Stomach smooth muscle (tissue), 2 donors: Measurements from ENCODE around the gene GRIK2.

Experiments used
- H3K27ac ChIP-seq: one replicate; pipeline ENCODE4 v1.7.0; 2013; ENCODE audit warnings: mild to moderate bottlenecking, low read length, inconsistent platforms
- H3K27me3 ChIP-seq, 2 donors: one replicate each; pipeline ENCODE4 v1.7.0; 2013; ENCODE audit warnings: low read length in 2 of 2; ENCODE audit not compliant: insufficient read depth in 2 of 2, control insufficient read depth in 1 of 2
- H3K36me3 ChIP-seq, 2 donors: one replicate each; pipeline ENCODE4 v1.7.0; 2013; ENCODE audit warnings: low read length in 2 of 2; ENCODE audit not compliant: control insufficient read depth in 2 of 2, insufficient read depth in 2 of 2
- H3K4me1 ChIP-seq: one replicate; pipeline ENCODE4 v1.7.0; 2013; ENCODE audit warnings: low read length; ENCODE audit not compliant: control insufficient read depth, insufficient read depth
- H3K4me3 ChIP-seq, 2 donors: one replicate each; pipeline ENCODE4 v1.7.0; 2013; ENCODE audit warnings: low read length in 2 of 2
- H3K9ac ChIP-seq, 2 donors: one replicate each; pipeline ENCODE4 v1.7.0; 2013; ENCODE audit warnings: low read length in 2 of 2, mild to moderate bottlenecking in 1 of 2
- H3K9me3 ChIP-seq, 2 donors: one replicate each; pipeline ENCODE4 v1.7.0; 2013; ENCODE audit warnings: low read length in 2 of 2; ENCODE audit not compliant: control insufficient read depth in 2 of 2
- donor health status: healthy.
- donor health status: Pancreatic carcinoma.

GRIK2 gene

DNA sequence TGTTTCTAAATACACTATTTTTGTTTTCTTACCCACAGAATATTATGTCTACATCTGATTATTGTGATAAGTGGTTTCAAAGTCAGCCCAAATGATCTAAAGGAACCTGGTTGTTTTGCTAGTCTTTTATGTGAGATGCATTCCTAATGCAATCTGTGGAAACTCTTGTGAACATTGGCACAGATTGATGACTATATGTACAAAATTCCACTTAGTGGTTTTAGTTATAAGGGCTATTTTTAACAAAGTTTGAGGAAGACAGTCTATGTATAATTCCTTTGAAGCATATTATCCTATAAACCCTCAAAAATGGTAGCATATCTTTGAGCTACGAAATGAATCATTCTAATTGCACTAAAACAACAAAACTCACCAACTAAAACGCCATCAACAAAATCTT is 140.9 kb downstream of the GRIK2 start:
- no peak overlapping the region for H3K4me3 ChIP-seq
- H3K27ac ChIP-seq = no peak overlapping the region
- no peak overlapping the region for H3K9ac ChIP-seq
- no peaks in the 10 kb centered on the region for H3K9me3 ChIP-seq
- H3K36me3 ChIP-seq = no peaks in the 10 kb centered on the region
- no peaks in the 10 kb centered on the region for H3K4me1 ChIP-seq
- no peaks in the 10 kb centered on the region for H3K27me3 ChIP-seq

DNA sequence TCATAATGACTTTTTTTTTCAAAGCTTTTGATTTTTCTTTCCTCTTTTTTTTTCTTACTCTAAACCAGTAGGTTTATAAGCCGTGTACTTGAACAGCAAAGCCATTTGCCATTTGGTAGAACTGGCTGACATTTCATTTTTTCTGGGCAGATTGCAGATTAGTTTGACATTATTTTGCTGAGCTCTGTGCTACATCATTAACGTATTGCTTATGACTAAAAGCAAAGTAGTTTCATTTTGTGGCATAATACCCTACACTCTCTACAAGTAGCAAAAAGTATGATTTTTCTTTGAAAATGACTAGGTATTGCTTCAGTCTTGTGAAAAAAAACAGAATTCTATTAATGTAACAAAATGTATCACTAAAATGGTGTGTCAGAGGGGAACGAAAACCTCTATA is 141.3 kb downstream of the GRIK2 start:
- H3K4me1 ChIP-seq = no peaks in the 10 kb centered on the region
- H3K36me3 ChIP-seq = no peaks in the 10 kb centered on the region
- no peaks in the 10 kb centered on the region for H3K27me3 ChIP-seq
- H3K27ac ChIP-seq = no peak overlapping the region
- H3K9me3 ChIP-seq = no peaks in the 10 kb centered on the region
- H3K9ac ChIP-seq = no peak overlapping the region
- H3K4me3 ChIP-seq = no peak overlapping the region

GRCh38 chr6:101537753-101538316 is 144.3 kb downstream of the GRIK2 start:
- H3K4me1 ChIP-seq = no peaks in the 10 kb centered on the region
- no peak overlapping the region for H3K9ac ChIP-seq
- no peak overlapping the region for H3K27ac ChIP-seq
- H3K27me3 ChIP-seq = no peaks in the 10 kb centered on the region
- H3K4me3 ChIP-seq = no peak overlapping the region
- H3K36me3 ChIP-seq = no peaks in the 10 kb centered on the region
- H3K9me3 ChIP-seq = no peaks in the 10 kb centered on the region

- no peak overlapping the region for H3K9ac ChIP-seq
- no peaks in the 10 kb centered on the region for H3K36me3 ChIP-seq
- no peaks in the 10 kb centered on the region for H3K4me1 ChIP-seq
Measured at GRCh38 chr6:101539510-101540245, 146.2 kb downstream of the GRIK2 start.

GRCh38 chr6:101541894-101542293 is 148.4 kb downstream of the GRIK2 start:
- Histone ChIP-seq H3K36me3 (no peaks in the 10 kb centered on the region), H3K27ac (no peak overlapping the region), H3K4me3 (no peak overlapping the region), H3K27me3 (no peaks in the 10 kb centered on the region), H3K9ac (no peak overlapping the region), H3K4me1 (no peaks in the 10 kb centered on the region), H3K9me3 (no peaks in the 10 kb centered on the region)

More at GRCh38 chr6:101539510-101540245, 146.2 kb downstream of the GRIK2 start:
- Histone ChIP-seq H3K9me3 (no peaks in the 10 kb centered on the region), H3K4me3 (no peak overlapping the region), H3K27ac (no peak overlapping the region), H3K27me3 (no peaks in the 10 kb centered on the region)

GRCh38 chr6:101543796-101544195 is 150.3 kb downstream of the GRIK2 start:
- no peak overlapping the region for H3K27ac ChIP-seq
- H3K9me3 ChIP-seq = no peaks in the 10 kb centered on the region
- H3K9ac ChIP-seq = no peak overlapping the region
- no peak overlapping the region for H3K4me3 ChIP-seq
- no peaks in the 10 kb centered on the region for H3K27me3 ChIP-seq
- no peaks in the 10 kb centered on the region for H3K36me3 ChIP-seq
- no peaks in the 10 kb centered on the region for H3K4me1 ChIP-seq

- H3K9ac ChIP-seq = no peak overlapping the region
- H3K36me3 ChIP-seq = no peaks in the 10 kb centered on the region
- no peak overlapping the region for H3K4me3 ChIP-seq
- no peak overlapping the region for H3K27ac ChIP-seq
- no peaks in the 10 kb centered on the region for H3K4me1 ChIP-seq
- no peaks in the 10 kb centered on the region for H3K27me3 ChIP-seq
- no peaks in the 10 kb centered on the region for H3K9me3 ChIP-seq
Measured at GRCh38 chr6:101544286-101544685, 150.8 kb downstream of the GRIK2 start.

DNA sequence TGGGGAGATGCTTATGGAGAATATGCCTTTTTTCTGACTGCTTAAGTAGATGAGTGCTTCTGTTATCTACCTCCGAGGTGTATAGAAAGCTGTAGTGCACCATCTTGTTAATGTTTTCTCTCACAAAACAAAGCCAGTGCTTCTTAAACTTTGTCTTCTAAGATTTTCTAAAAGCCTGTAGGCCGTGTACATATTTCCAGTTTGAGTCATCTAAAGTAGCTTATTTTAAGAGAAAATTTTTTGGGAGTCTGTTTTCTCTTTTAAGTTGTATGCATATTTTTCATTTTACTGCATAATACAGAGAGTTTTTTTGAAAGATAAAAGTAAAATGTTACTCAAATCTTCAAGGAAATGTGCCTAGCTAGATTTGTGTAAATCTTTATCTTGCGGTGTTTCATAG is 151.7 kb downstream of the GRIK2 start:
- Histone ChIP-seq H3K27me3 (no peaks in the 10 kb centered on the region), H3K9me3 (no peaks in the 10 kb centered on the region), H3K36me3 (no peaks in the 10 kb centered on the region), H3K27ac (no peak overlapping the region), H3K4me1 (no peaks in the 10 kb centered on the region), H3K4me3 (no peak overlapping the region), H3K9ac (no peak overlapping the region)

DNA sequence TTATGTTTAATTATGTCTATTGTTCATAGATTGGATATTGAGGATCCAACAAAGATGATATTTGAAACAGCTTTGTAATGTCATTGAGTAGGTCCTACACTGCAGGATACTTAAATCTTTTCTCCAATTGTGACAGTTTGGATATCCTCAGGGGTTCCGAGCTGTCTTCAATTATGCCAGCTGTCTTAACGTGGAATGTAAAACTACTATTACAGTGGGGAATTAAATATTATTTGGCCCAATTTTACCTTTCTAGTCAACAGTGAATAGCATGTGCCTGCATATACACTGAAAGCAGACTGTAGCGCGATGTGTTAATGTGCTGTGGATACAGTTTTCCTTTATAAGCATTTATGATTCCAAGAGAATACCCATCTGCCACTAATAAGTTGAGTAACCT is 156.9 kb downstream of the GRIK2 start:
- H3K27me3 ChIP-seq = no peaks in the 10 kb centered on the region
- H3K4me1 ChIP-seq = no peaks in the 10 kb centered on the region
- H3K9ac ChIP-seq = no peak overlapping the region
- no peaks in the 10 kb centered on the region for H3K36me3 ChIP-seq
- H3K4me3 ChIP-seq = no peak overlapping the region
- H3K9me3 ChIP-seq = no peaks in the 10 kb centered on the region
- H3K27ac ChIP-seq = no peak overlapping the region

GRCh38 chr6:101554231-101554630 is 160.7 kb downstream of the GRIK2 start:
- H3K4me3 ChIP-seq = no peak overlapping the region
- no peak overlapping the region for H3K9ac ChIP-seq
- no peaks in the 10 kb centered on the region for H3K4me1 ChIP-seq
- no peaks in the 10 kb centered on the region for H3K27me3 ChIP-seq
- H3K27ac ChIP-seq = no peak overlapping the region
- H3K36me3 ChIP-seq = no peaks in the 10 kb centered on the region
- H3K9me3 ChIP-seq = no peaks in the 10 kb centered on the region

- Histone ChIP-seq H3K4me1 (no peaks in the 10 kb centered on the region), H3K27ac (no peak overlapping the region), H3K4me3 (no peak overlapping the region), H3K27me3 (no peaks in the 10 kb centered on the region), H3K9me3 (no peaks in the 10 kb centered on the region), H3K36me3 (no peaks in the 10 kb centered on the region), H3K9ac (no peak overlapping the region)
Measured at GRCh38 chr6:101558712-101559111, 165.2 kb downstream of the GRIK2 start.
